Measurements from ENCODE around the gene OTULIN. TPM values are rescaled to one million over a fixed set of nuclear protein-coding genes. Genes with fewer than 3 reads are reported as not detected.

Gene OTULIN
- total RNA-seq, 1 donor from 2014 or later, result 57.4 TPM

GRCh38 chr5:14742498-14742897 is 78.0 kb downstream of the OTULIN start:
- H3K4me3 Mint-ChIP-seq, result no peak overlapping the region
- H3K9me3 Mint-ChIP-seq, result no peaks in the 10 kb centered on the region
- intact Hi-C loops (cut with micrococcal nuclease), result no loop called here
- H3K27me3 Mint-ChIP-seq (ENCODE audit: insufficient read depth), result no peaks in the 10 kb centered on the region
- H3K36me3 Mint-ChIP-seq (ENCODE audit: low read depth), result peaks cover 5% of the 10 kb centered on the region
- peaks cover 11% of the 10 kb centered on the region for H3K4me1 Mint-ChIP-seq (ENCODE audit: low read depth)
- H3K27ac Mint-ChIP-seq, result no peak overlapping the region
- DNase-seq (ENCODE audit: low spot score), result no peak

- H3K4me3 Mint-ChIP-seq, result no peak overlapping the region
- no peak overlapping the region for H3K27ac Mint-ChIP-seq
- no peaks in the 10 kb centered on the region for H3K9me3 Mint-ChIP-seq
- DNase-seq (ENCODE audit: low spot score), result no peak
- peaks cover 5% of the 10 kb centered on the region for H3K36me3 Mint-ChIP-seq (ENCODE audit: low read depth)
- intact Hi-C loops (cut with micrococcal nuclease), result no loop called here
- peaks cover 11% of the 10 kb centered on the region for H3K4me1 Mint-ChIP-seq (ENCODE audit: low read depth)
- no peaks in the 10 kb centered on the region for H3K27me3 Mint-ChIP-seq (ENCODE audit: insufficient read depth)
These were observed 79.2 kb downstream of the OTULIN start for GRCh38 chr5:14743601-14744295.

- H3K27ac Mint-ChIP-seq, result no peak overlapping the region
- peaks cover 11% of the 10 kb centered on the region for H3K4me1 Mint-ChIP-seq (ENCODE audit: low read depth)
- H3K36me3 Mint-ChIP-seq (ENCODE audit: low read depth), result peaks cover 5% of the 10 kb centered on the region
- H3K4me3 Mint-ChIP-seq, result no peak overlapping the region
- H3K27me3 Mint-ChIP-seq (ENCODE audit: insufficient read depth), result no peaks in the 10 kb centered on the region
- intact Hi-C loops (cut with micrococcal nuclease), result no loop called here
- no peaks in the 10 kb centered on the region for H3K9me3 Mint-ChIP-seq
- no peak for DNase-seq (ENCODE audit: low spot score)
These were observed 80.0 kb downstream of the OTULIN start for GRCh38 chr5:14744296-14745187.

GRCh38 chr5:14745188-14745563 is 80.7 kb downstream of the OTULIN start:
- Mint-ChIP-seq H3K36me3 (ENCODE audit: low read depth) (peaks cover 5% of the 10 kb centered on the region), H3K9me3 (no peaks in the 10 kb centered on the region), H3K27me3 (ENCODE audit: insufficient read depth) (no peaks in the 10 kb centered on the region), H3K27ac (no peak overlapping the region), H3K4me1 (ENCODE audit: low read depth) (peaks cover 16% of the 10 kb centered on the region), H3K4me3 (no peak overlapping the region)
- no peak for DNase-seq (ENCODE audit: low spot score)
- intact Hi-C loops (cut with micrococcal nuclease), result no loop called here

GRCh38 chr5:14745753-14746152 is 81.2 kb downstream of the OTULIN start:
- intact Hi-C loops (cut with micrococcal nuclease), result no loop called here
- Mint-ChIP-seq H3K36me3 (ENCODE audit: low read depth) (peaks cover 5% of the 10 kb centered on the region), H3K27ac (no peak overlapping the region), H3K4me3 (no peak overlapping the region), H3K9me3 (no peaks in the 10 kb centered on the region), H3K4me1 (ENCODE audit: low read depth) (peaks cover 16% of the 10 kb centered on the region), H3K27me3 (ENCODE audit: insufficient read depth) (no peaks in the 10 kb centered on the region)
- no peak for DNase-seq (ENCODE audit: low spot score)

GRCh38 chr5:14748180-14748900 is 83.8 kb downstream of the OTULIN start:
- Mint-ChIP-seq H3K4me1 (ENCODE audit: low read depth) (peaks cover 10% of the 10 kb centered on the region), H3K36me3 (ENCODE audit: low read depth) (peaks cover 11% of the 10 kb centered on the region), H3K9me3 (no peaks in the 10 kb centered on the region), H3K4me3 (no peak overlapping the region), H3K27me3 (ENCODE audit: insufficient read depth) (no peaks in the 10 kb centered on the region), H3K27ac (no peak overlapping the region)
- intact Hi-C loops (cut with micrococcal nuclease), result no loop called here
- DNase-seq (ENCODE audit: low spot score), result no peak

Other genes with a start within 250 kb of the OTULIN start
- 13.6 and 14.0 TPM in 2 replicates for gene OTULINL, start 82.9 kb upstream of the OTULIN start, total RNA-seq
- gene ANKH, start 207.1 kb downstream of the OTULIN start, total RNA-seq, result 34.2 and 35.6 TPM in 2 replicates

Measured in activated T-helper 1 cell treated with anti-CD3 and anti-CD28 coated beads, Interleukin-12 subunit alpha, Interleukin-12 subunit beta, Interleukin-2, Interleukin-4 antibody, amounts not matched to agents 30 ng/mL and 10 ng/mL and 1 ng/mL, durations not matched to agents 14 hours and 24 hours and 36 hours (primary cell).